GM20431 (cell line): ENCODE results near the gene MS4A15.

Experiments
- in situ Hi-C: fragments of 300-500 bp; cut with MseI, MboI; formaldehyde crosslinking; loops from one replicate; pipeline ENCODE4 v1.15.0; 2020; ENCODE audit warnings: low sequenced_read_pairs; ENCODE audit not compliant: unreplicated experiment

Gene MS4A15

DNA sequence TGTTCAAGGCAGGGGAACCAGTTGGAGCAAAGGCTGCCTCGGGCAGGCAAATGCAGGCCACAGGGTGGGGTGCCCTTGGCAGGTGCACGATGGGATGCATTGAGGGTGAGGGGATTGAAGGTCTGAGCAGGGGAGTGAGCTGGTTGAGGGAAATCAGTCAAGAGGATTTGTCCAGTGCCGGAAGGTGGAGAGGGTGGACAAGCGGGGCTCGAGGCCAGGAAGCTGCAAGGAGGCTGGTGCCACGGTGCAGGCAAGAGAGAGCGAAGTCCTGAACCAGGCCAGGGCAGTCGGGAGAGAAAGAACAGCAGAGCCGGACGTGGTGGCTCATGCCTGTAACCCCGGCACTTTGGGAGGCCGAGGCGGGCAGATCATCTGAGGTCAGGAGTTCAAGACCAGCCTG lies 18.1 kb downstream of the MS4A15 start:
- in situ Hi-C loops: no loop called here

DNA sequence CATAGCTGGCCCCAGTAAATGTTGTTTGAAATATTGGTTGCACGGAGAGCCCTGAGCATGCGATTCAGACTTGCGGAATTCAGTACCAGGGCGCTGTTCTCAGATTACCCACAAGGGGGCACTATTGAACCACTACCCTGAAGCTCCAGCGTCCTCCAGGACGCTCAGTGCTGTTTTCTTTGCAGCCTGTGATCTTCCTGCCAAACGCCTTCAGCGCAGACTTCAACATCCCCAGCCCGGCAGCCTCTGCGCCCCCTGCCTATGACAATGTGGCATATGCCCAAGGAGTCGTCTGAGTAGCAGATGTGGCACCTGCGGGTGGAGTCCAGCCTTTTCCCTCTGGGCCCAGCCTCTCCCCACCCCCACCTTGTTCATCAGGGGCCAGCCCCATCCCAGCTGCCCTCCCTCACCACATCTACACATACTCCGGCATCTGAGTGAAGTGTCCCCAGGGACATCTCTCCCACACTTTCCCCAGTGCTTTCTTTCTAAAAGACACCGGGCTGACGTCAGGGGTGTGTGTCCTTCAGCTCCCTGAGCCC lies 18.8 kb downstream of the MS4A15 start:
- in situ Hi-C loops: no loop called here

- in situ Hi-C loops: no loop called here
These were observed 19.5 kb downstream of the MS4A15 start for GRCh38 chr11:60776167-60776566.

DNA sequence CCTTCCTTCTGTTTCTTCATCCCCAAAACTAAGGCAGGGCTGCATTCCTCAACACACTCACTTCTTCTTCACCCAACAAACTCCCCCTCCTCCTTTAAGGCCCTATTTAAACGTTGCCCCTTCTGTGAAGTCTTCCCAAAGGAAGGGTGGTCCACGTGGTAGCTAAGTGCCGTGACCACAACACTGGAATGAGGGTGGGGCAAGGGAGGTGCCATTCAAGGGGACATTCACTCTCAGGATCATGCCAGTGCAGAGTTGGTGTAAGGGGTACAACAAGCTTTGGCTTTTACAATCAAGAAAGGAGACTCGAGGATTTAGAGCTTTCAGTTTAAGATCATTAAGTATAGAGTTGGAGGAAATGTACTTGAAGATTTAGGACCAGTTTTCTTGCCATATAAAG lies 20.4 kb downstream of the MS4A15 start:
- in situ Hi-C loops: no loop called here

GRCh38 chr11:60777572-60777971 lies 20.9 kb downstream of the MS4A15 start:
- in situ Hi-C loops: no loop called here

DNA sequence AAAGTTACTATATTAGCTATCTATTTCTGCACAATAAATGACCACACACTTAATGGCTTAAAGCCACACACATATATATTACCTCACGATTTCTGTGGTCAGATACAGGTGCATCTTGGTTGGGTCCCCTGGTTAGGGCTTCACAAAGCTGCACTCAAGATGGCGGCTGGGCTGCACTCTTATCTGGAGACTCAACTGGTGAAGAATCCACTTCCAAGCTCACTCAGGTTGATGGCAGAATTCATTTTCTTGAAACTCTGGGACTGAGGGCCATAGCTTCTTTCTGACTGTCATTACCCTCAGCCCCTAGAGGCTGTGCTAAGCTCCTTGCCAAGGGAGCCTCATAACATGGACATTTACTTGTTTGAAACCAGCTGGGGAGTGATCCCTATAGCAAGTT lies 23.4 kb downstream of the MS4A15 start:
- in situ Hi-C loops: no loop called here

DNA sequence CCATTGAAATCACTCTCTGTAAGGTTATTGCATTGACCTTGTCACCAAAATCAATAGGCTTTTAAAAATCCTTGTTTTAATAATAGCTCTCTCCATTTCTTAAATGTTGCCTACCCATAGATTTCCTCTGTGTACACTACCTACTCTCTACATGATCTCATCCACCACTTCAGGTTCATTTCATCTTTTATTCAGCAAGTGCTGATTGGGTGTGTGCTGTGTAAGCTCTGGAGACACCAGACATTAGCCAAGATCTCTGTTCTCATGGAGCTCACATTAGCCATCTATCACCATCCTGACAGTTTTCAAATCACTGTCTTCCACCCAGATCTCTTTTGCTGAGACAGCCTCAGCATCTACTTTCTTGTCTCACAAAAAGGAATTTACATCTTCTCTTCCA lies 24.1 kb downstream of the MS4A15 start:
- in situ Hi-C loops: no loop called here

- in situ Hi-C loops: no loop called here
These were observed 24.8 kb downstream of the MS4A15 start for GRCh38 chr11:60781286-60781980.

DNA sequence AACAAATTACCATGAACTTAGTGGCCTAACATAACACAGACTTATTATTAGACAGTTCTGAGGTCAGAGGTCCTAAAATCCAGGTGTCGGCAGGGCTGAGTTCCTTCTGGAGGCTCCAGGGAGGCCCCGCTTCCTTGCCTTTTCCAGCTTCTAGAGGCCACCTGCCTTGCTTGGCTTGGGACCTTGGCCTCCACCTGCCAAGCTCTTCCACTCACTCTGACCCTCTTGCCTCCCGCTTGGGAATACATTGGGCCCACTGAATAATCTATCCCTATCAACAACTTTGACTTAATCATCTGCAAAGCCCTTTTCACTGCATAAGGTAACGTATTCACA lies 25.3 kb downstream of the MS4A15 start:
- in situ Hi-C loops: no loop called here

DNA sequence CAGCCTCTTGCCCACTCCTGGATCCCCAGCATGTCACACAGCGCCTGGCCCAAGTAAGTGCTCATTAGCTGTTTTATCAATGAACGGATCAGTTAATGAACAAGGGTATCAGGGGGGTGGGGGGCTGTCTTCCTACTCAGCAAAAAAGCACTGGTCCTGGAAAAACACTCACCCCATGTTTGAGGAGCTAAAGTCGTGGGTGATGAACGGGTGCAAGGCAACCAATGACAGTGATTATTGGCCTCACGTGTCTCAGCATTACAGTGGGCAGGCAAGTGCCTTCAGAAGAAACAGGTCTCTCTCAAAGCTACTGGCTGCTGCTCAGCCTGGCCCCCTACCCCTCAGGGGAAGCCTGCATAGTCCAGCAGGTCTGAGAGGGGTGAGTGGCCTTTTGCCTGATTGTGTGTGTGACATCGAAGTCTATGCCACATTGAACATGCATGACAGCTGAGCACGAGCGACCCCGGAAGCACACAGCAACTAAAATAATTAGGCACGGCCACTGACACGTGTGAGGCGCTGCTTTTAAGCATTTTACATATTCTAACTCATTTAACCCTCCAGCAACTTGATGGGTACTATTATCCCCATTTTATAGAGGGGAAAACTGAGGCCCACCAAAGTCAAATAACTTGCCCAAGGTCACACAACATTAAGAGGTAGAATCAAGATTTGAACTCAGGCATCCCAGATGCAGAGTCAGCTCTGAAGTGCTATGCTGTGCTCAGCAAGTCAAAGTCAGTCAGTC lies 25.9 kb downstream of the MS4A15 start:
- in situ Hi-C loops: no loop called here

DNA sequence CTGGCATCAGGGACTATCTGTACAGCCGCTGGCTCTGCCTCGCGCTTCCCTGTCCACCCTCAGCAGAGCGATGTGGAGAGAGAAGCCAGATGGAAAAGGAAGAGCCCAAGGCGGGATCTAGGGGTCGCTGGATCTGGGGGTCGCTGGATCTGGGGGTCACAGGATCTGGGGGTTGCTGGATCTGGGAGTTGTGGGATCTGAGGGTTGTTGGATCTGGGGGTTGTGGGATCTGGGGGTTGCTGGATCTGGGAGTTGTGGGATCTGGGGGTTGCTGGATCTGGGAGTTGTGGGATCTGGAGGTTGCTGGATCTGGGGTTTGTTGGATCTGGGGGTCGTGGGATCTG lies 26.4 kb downstream of the MS4A15 start:
- in situ Hi-C loops: no loop called here

DNA sequence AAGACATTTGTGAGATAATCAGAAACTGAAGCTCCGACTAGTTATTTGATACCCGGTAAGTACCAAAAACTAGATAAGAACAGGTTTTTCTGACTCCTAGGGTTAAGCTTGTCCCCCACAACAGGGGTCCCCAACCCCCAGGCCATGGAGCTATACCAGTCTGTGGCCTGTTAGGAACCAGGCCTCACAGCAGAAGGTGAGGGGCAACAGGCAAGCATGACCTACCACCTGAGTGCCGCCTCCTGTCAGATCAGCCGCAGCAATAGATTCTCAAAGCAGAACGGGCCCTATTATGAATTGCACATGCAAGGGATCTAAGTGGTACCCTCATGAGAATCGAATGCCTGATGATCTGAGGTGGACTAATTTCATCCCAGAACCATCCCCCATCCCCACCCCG lies 27.2 kb downstream of the MS4A15 start:
- in situ Hi-C loops: no loop called here

- in situ Hi-C loops: no loop called here
These were observed 28.5 kb downstream of the MS4A15 start, which contains the start of gene MS4A10 for GRCh38 chr11:60785136-60785535. MS4A10 (plus strand) TSS chr11:60785333; CDS start chr11:60790336, 5,003 bp downstream.

GRCh38 chr11:60785806-60786361 lies 29.2 kb downstream of the MS4A15 start:
- in situ Hi-C loops: no loop called here

DNA sequence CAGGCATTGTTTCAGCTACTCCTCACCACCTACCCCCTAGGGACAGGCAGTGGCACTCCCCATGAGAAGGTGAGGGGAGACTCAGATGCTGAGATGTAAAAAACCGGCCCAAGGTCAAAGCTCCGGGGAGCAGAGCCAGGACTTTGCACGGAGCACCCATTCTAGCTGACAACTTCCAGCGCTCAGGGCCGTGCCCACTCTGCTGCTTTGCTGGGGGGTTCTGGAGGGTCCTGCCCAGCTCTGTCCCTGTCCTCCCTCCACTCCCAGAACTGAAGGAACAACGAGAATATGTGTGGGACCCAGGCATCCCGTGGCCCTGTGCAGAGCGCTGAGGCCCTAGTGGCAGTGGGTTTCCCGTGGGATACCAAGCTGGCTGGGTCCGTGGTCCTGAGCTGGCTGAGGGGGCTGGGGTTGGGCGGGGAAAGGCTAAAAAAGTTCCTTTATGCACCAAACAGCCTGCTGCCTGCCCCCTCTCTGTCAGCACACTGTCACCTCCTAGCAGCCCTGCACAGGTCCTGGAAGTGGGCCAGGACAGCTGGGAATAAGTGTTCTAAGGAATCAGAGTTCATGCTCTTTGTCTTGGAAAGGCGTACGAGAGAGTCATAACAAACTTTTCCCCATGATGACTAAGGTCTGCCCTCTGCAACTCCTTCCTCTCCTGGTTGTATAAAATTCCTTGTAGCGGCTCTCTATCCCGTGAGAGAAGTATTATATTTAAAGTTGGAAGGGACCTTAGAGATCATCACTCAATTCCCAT lies 30.3 kb downstream of the MS4A15 start:
- in situ Hi-C loops: no loop called here

- in situ Hi-C loops: no loop called here
These were observed 31.9 kb downstream of the MS4A15 start for GRCh38 chr11:60788401-60789125.

DNA sequence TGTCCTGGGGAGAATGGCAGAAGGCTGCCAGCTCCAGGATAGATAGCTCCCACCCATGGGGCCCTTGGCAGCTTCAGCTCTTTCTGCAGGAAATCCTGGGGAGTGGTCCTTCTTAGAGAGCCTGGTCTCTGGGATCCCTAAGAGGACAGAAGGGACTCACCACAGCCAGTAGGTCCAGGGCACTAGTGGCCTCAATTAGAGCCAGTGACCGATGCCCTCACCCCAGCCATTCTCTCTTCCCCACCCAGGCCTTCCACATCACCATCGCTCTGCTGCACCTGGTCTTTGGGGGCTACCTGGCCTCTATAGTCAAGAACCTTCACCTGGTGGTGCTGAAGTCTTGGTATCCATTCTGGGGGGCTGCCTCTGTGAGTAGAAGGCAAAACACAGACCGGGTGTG lies 34.1 kb downstream of the MS4A15 start:
- in situ Hi-C loops: no loop called here

- in situ Hi-C loops: no loop called here
These were observed 34.7 kb downstream of the MS4A15 start for GRCh38 chr11:60791153-60791933.

- in situ Hi-C loops: no loop called here
These were observed 35.9 kb downstream of the MS4A15 start for GRCh38 chr11:60792521-60792920.
